HepG2 (cell line): Measurements from ENCODE around the gene KCNE4. TPM values are rescaled to one million over a fixed set of nuclear protein-coding genes. Genes with fewer than 3 reads are reported as not detected.

Experiments
- ATAC-seq: fragments of 200-7000 bp; cut with Tn5 transposase; 3 replicates; pipeline ENCODE4 v1.9.1; 2020; ENCODE audit warnings: mild to moderate bottlenecking, moderate library complexity
- BruUV-seq: library from RNA; stranded (reverse); fragments of 400-500 nt; replicated peaks from 2 replicates; lab custom pipeline; 2021; lab: Mats Ljungman, UMichigan
- CTCF ChIA-PET: fragments of 300-600 bp; formaldehyde crosslinking; extraction: SDS; loops from one replicate; lab custom pipeline; 2021; ENCODE audit warnings: low total read pairs, inconsistent platforms, low intra/inter-chr PET ratio; lab: Yijun Ruan, JAX
- POLR2A ChIA-PET: fragments of 350-600 bp; sonication (Branson Sonifier 250); formaldehyde crosslinking; loops from one replicate; lab custom pipeline; 2020; ENCODE audit warnings: antibody characterized with exemption, inconsistent platforms; lab: Yijun Ruan, JAX
- DNase-seq: peaks from one replicate; pipeline ENCODE4 v3.0.0-alpha.2; 2015; ENCODE audit warnings: low spot score
- FAIRE-seq: peaks from 3 replicates; lab custom pipeline; 2011; peaks lifted over from hg19 to GRCh38; lab: Jason Lieb, UNC
- H2AFZ ChIP-seq: one replicate; pipeline ENCODE4 v1.6.1; 2011; ENCODE audit warnings: low read length, inconsistent platforms
- H3K27ac ChIP-seq: fragments of 300-600 bp; 3 replicates; pipeline ENCODE4 v1.8.0; 2011; ENCODE audit warnings: mixed run types, mild to moderate bottlenecking, mixed read lengths, low read length, inconsistent platforms; ENCODE audit not compliant: insufficient read depth; ENCODE audit errors: extremely low read length
- H3K27me3 ChIP-seq, 2 experiments: fragments of 200-600 bp in 1 of 2; 2 replicates in 1 of 2; 3 replicates in 1 of 2; pipeline versions ENCODE4 v1.6.0 to v1.8.0; 2011; ENCODE audit warnings: low read length in 2 of 2, mild to moderate bottlenecking in 2 of 2, moderate library complexity in 2 of 2, inconsistent platforms in 1 of 2; ENCODE audit not compliant: insufficient read depth in 2 of 2, control insufficient read depth in 1 of 2
- H3K36me3 ChIP-seq, 2 experiments: fragments of 200-600 bp in 1 of 2; replicated peaks in 1 of 2; 2 replicates in 1 of 2; 3 replicates in 1 of 2; pipeline versions ENCODE4 v1.5.1 to v1.8.0; 2011; ENCODE audit warnings: low read length in 2 of 2, inconsistent platforms in 1 of 2; ENCODE audit not compliant: insufficient read depth in 2 of 2, control insufficient read depth in 1 of 2
- H3K4me1 ChIP-seq: 2 replicates; pipeline ENCODE4 v1.5.1; 2012; ENCODE audit warnings: low read length, inconsistent platforms; ENCODE audit not compliant: insufficient read depth
- H3K4me2 ChIP-seq: 2 replicates; pipeline ENCODE4 v1.6.0; 2011; ENCODE audit warnings: low read depth, low read length, inconsistent platforms
- H3K4me3 ChIP-seq, 3 experiments: fragments of 200-600 bp in 1 of 3; sonication (generic), shearing (Covaris generic) in 1 of 3; replicated peaks in 1 of 3; 2 replicates each; pipeline ENCODE4 v1.5.1; 2011 to 2016; ENCODE audit warnings: low read length in 3 of 3, inconsistent platforms in 2 of 3, low read depth in 2 of 3, mild to moderate bottlenecking in 2 of 3, control low read depth in 1 of 3, mixed read lengths in 1 of 3; ENCODE audit not compliant: insufficient read depth in 1 of 3
- H3K79me2 ChIP-seq: one replicate; pipeline ENCODE4 v1.6.1; 2011; ENCODE audit warnings: low read length, inconsistent platforms; ENCODE audit not compliant: insufficient read depth
- H3K9ac ChIP-seq: 2 replicates; pipeline ENCODE4 v1.6.0; 2011; ENCODE audit warnings: mild to moderate bottlenecking, low read depth, low read length, inconsistent platforms; ENCODE audit not compliant: insufficient read depth
- H3K9me3 ChIP-seq: 2 replicates; pipeline ENCODE4 v1.5.1; 2012; ENCODE audit warnings: mild to moderate bottlenecking, low read length
- H4K20me1 ChIP-seq: 2 replicates; pipeline ENCODE4 v1.6.0; 2011; ENCODE audit warnings: inconsistent platforms, mild to moderate bottlenecking, low read length, moderate library complexity; ENCODE audit not compliant: insufficient read depth
- KDM5B ChIP-seq: sonication (generic); formaldehyde crosslinking; IDR thresholded peaks from 2 replicates; pipeline ENCODE4 v1.4.0; 2020; ENCODE audit warnings: missing genetic modification reagents, mild to moderate bottlenecking, borderline replicate concordance
- SMAD1 ChIP-seq: sonication (generic); formaldehyde crosslinking; IDR thresholded peaks from 2 replicates; pipeline ENCODE4 v1.4.0; 2020; ENCODE audit warnings: missing genetic modification reagents, low read depth, mild to moderate bottlenecking, borderline replicate concordance
- ZFYVE20 ChIP-seq: sonication (generic); formaldehyde crosslinking; IDR thresholded peaks from 2 replicates; pipeline ENCODE4 v1.8.0; 2023; ENCODE audit warnings: low read depth, mild to moderate bottlenecking, moderate library complexity, missing genetic modification reagents, borderline replicate concordance
- ZSCAN20 ChIP-seq: sonication (generic); formaldehyde crosslinking; IDR thresholded peaks from 2 replicates; pipeline ENCODE4 v1.4.0; 2020; ENCODE audit warnings: missing genetic modification reagents, mild to moderate bottlenecking, borderline replicate concordance
- WGBS: methylation state at CpG from one replicate; pipeline ENCODE4 v1.1.6; 2017; ENCODE audit warnings: low lambda C conversion rate; 5-methylcytosine and 5-hydroxymethylcytosine counted together
- in situ Hi-C: cut with HindIII; loops from 2 replicates; pipeline ENCODE4 v1.10.0; 2017; ENCODE audit warnings: low pct_unique_long_range_greater_than_20kb; ENCODE audit not compliant: extremely low pct_ligation_motif_present
- intact Hi-C: fragments of 100-400 bp; cut with micrococcal nuclease; formaldehyde crosslinking; loops from one replicate; pipeline ENCODE4 v1.10.0; 2022; ENCODE audit not compliant: unreplicated experiment
- polyA plus RNA-seq, 8 experiments: library from polyadenylated mRNA; depleted of rRNA in 3 of 8; stranded (reverse) in 7 of 8; unstranded in 1 of 8; fragments of >200 nt; fragmentation: Illumina TruSeq in 4 of 8; extraction: Trizol in 4 of 8; gene quantifications; 2 replicates each; pipeline versions ENCODE4 v1.2.1 to v1.2.3, GENCODE V29; 2011 to 2016; ENCODE audit warnings: low read depth in 4 of 8, missing spikeins in 1 of 8, mixed read lengths in 1 of 8; ENCODE audit not compliant: insufficient read depth in 1 of 8
- total RNA-seq, 5 experiments: library from RNA; depleted of rRNA; stranded (reverse); fragments of >200 nt; fragmentation: Illumina TruSeq; extraction: Trizol; gene quantifications; 2 replicates each; pipeline ENCODE4 v1.2.3, GENCODE V29; 2016; ENCODE audit warnings: low read depth in 1 of 5
- TF ChIP-seq, protein P1 (sequence below): sonication (generic); formaldehyde crosslinking; IDR thresholded peaks from 2 replicates; pipeline ENCODE4 v1.4.0; 2020; ENCODE audit warnings: missing genetic modification reagents, borderline replicate concordance
- TF ChIP-seq, protein P2 (sequence below): sonication (generic); formaldehyde crosslinking; conservative IDR thresholded peaks from 2 replicates; pipeline ENCODE4 v1.8.1; 2023; ENCODE audit warnings: missing genetic modification reagents
- TF ChIP-seq, protein P3 (sequence below): sonication (generic); formaldehyde crosslinking; IDR thresholded peaks from 2 replicates; pipeline ENCODE4 v1.4.0; 2020; ENCODE audit warnings: missing genetic modification reagents, borderline replicate concordance
- TF ChIP-seq, protein P4 (sequence below): sonication (generic); formaldehyde crosslinking; conservative IDR thresholded peaks from 2 replicates; pipeline ENCODE4 v1.8.0; 2022; ENCODE audit warnings: low read depth, missing genetic modification reagents

The KCNE4 gene
- total and polyA plus RNA-seq, 2 of the 13 experiments (the other 11 are each of a cell fraction or from before 2014, with no cell fraction given) = not detected

DNA sequence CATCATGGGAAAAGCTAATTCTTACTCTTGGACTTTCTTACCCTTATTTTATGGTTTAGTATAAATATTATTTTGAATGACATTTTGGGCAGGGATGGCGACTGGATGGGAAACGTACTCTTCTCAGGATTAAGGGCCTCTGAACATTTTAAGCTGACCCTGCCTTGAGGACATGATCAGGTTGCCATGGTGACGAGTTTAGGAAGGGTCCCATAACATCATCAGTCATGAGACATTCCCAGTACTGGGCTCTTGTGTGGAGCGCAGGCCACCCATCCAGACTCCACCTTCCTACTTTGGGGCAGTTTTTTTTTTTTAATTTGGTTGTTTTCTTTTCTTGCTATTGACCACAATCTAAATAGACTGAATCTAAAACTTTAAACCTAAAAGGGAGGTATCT lies 40.7 kb downstream of the KCNE4 start:
- FAIRE-seq (no peak), DNase-seq (no peak), ATAC-seq (no peak)
- no TSS peak for BruUV-seq
- WGBS = 4% methylated on average over 4 of the region's 4 CpGs
- H3K9me3 ChIP-seq = no peaks in the 10 kb centered on the region
- H3K27ac ChIP-seq = no peak overlapping the region
- H3K36me3 ChIP-seq = no peaks in the 10 kb centered on the region
- H2AFZ ChIP-seq = no peak overlapping the region
- no peak overlapping the region for H3K4me2 ChIP-seq
- H3K27me3 ChIP-seq = peaks cover 0 to 6% of the 10 kb centered on the region in 2 experiments; a peak in 1 of 5 replicates
- POLR2A ChIA-PET = no interaction called here
- in situ Hi-C loops (loop anchor here (25.0 kb wide), 1 partner anchor 405 kb away; no protein-coding TSS in a partner anchor), intact Hi-C loops (no loop called here)
- H3K4me1 ChIP-seq = no peaks in the 10 kb centered on the region
- CTCF ChIA-PET = no interaction called here
- H3K4me3 ChIP-seq = no peak overlapping the region
- TF ChIP-seq, protein P1, sequence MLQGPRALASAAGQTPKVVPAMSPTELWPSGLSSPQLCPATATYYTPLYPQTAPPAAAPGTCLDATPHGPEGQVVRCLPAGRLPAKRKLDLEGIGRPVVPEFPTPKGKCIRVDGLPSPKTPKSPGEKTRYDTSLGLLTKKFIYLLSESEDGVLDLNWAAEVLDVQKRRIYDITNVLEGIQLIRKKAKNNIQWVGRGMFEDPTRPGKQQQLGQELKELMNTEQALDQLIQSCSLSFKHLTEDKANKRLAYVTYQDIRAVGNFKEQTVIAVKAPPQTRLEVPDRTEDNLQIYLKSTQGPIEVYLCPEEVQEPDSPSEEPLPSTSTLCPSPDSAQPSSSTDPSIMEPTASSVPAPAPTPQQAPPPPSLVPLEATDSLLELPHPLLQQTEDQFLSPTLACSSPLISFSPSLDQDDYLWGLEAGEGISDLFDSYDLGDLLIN (CRISPR knock-in tag) = no peak
- no peak for TF ChIP-seq ZSCAN20 (CRISPR knock-in tag)
- TF ChIP-seq KDM5B (CRISPR knock-in tag) = no peak
- no peak for TF ChIP-seq SMAD1 (CRISPR knock-in tag)
- no peak for TF ChIP-seq ZFYVE20 (CRISPR knock-in tag)
- TF ChIP-seq, protein P2, sequence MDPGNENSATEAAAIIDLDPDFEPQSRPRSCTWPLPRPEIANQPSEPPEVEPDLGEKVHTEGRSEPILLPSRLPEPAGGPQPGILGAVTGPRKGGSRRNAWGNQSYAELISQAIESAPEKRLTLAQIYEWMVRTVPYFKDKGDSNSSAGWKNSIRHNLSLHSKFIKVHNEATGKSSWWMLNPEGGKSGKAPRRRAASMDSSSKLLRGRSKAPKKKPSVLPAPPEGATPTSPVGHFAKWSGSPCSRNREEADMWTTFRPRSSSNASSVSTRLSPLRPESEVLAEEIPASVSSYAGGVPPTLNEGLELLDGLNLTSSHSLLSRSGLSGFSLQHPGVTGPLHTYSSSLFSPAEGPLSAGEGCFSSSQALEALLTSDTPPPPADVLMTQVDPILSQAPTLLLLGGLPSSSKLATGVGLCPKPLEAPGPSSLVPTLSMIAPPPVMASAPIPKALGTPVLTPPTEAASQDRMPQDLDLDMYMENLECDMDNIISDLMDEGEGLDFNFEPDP (CRISPR knock-in tag) = no peak
- TF ChIP-seq, protein P3, sequence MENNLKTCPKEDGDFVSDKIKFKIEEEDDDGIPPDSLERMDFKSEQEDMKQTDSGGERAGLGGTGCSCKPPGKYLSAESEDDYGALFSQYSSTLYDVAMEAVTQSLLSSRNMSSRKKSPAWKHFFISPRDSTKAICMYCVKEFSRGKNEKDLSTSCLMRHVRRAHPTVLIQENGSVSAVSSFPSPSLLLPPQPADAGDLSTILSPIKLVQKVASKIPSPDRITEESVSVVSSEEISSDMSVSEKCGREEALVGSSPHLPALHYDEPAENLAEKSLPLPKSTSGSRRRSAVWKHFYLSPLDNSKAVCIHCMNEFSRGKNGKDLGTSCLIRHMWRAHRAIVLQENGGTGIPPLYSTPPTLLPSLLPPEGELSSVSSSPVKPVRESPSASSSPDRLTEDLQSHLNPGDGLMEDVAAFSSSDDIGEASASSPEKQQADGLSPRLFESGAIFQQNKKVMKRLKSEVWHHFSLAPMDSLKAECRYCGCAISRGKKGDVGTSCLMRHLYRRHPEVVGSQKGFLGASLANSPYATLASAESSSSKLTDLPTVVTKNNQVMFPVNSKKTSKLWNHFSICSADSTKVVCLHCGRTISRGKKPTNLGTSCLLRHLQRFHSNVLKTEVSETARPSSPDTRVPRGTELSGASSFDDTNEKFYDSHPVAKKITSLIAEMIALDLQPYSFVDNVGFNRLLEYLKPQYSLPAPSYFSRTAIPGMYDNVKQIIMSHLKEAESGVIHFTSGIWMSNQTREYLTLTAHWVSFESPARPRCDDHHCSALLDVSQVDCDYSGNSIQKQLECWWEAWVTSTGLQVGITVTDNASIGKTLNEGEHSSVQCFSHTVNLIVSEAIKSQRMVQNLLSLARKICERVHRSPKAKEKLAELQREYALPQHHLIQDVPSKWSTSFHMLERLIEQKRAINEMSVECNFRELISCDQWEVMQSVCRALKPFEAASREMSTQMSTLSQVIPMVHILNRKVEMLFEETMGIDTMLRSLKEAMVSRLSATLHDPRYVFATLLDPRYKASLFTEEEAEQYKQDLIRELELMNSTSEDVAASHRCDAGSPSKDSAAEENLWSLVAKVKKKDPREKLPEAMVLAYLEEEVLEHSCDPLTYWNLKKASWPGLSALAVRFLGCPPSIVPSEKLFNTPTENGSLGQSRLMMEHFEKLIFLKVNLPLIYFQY (CRISPR knock-in tag) = no peak
- TF ChIP-seq, protein P4, sequence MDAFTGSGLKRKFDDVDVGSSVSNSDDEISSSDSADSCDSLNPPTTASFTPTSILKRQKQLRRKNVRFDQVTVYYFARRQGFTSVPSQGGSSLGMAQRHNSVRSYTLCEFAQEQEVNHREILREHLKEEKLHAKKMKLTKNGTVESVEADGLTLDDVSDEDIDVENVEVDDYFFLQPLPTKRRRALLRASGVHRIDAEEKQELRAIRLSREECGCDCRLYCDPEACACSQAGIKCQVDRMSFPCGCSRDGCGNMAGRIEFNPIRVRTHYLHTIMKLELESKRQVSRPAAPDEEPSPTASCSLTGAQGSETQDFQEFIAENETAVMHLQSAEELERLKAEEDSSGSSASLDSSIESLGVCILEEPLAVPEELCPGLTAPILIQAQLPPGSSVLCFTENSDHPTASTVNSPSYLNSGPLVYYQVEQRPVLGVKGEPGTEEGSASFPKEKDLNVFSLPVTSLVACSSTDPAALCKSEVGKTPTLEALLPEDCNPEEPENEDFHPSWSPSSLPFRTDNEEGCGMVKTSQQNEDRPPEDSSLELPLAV (CRISPR knock-in tag) = no peak
- H4K20me1 ChIP-seq = no peaks in the 10 kb centered on the region
- no peak overlapping the region for H3K9ac ChIP-seq
- H3K79me2 ChIP-seq = no peaks in the 10 kb centered on the region
